PFSK-1 (cell line): ENCODE results near the gene EFHC2.

Experiments
- FOXP2 ChIP-seq: optimal IDR thresholded peaks from 2 replicates; pipeline ENCODE3; 2011; ENCODE audit warnings: borderline replicate concordance, control low read depth, inconsistent platforms; ENCODE audit not compliant: insufficient read depth; ENCODE audit errors: extremely low read length, extremely low read depth
- POLR2AphosphoS5 ChIP-seq: IDR thresholded peaks from 2 replicates; pipeline ENCODE4 v1.6.1; 2012; ENCODE audit warnings: low read depth, mild to moderate bottlenecking, control low read depth, low read length, moderate library complexity
- SIN3A ChIP-seq: IDR thresholded peaks from 2 replicates; pipeline ENCODE4 v1.6.1; 2012; ENCODE audit warnings: mild to moderate bottlenecking, low read length, moderate library complexity, borderline replicate concordance; ENCODE audit not compliant: insufficient read depth
- TAF1 ChIP-seq: IDR thresholded peaks from 2 replicates; pipeline ENCODE4 v1.6.1; 2012; ENCODE audit warnings: low read length, control low read depth, borderline replicate concordance; ENCODE audit not compliant: insufficient read depth
- TF ChIP-seq, protein P1 (sequence below), 2 experiments: IDR thresholded peaks; 2 replicates each; pipeline versions ENCODE4 v1.6.1 to v1.8.0; 2011 to 2012; ENCODE audit warnings: low read depth in 2 of 2, low read length in 2 of 2, control low read depth in 1 of 2, inconsistent platforms in 1 of 2, mild to moderate bottlenecking in 1 of 2, moderate library complexity in 1 of 2; ENCODE audit not compliant: insufficient read depth in 1 of 2

The EFHC2 gene

DNA sequence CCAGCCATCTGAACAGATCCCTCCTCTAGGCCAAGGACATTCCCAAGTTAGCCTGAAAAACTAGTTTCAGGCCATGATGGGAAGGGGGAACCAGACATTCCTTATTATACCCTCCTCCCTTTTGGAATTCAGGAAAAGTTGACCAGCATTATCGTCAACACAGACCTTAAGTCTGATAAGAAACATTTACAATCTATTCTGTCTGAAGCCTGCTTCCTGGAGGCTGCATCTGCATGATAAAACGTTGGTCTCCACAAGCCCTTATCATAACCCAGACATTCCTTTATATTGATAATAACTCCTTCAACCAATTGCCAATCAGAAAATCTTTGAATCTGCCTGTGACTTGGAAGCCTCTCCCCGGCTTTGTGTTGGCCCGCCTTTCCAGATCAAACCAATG, 44.3 kb downstream of the EFHC2 start:
- TF ChIP-seq TAF1 = no peak
- TF ChIP-seq, protein P1, sequence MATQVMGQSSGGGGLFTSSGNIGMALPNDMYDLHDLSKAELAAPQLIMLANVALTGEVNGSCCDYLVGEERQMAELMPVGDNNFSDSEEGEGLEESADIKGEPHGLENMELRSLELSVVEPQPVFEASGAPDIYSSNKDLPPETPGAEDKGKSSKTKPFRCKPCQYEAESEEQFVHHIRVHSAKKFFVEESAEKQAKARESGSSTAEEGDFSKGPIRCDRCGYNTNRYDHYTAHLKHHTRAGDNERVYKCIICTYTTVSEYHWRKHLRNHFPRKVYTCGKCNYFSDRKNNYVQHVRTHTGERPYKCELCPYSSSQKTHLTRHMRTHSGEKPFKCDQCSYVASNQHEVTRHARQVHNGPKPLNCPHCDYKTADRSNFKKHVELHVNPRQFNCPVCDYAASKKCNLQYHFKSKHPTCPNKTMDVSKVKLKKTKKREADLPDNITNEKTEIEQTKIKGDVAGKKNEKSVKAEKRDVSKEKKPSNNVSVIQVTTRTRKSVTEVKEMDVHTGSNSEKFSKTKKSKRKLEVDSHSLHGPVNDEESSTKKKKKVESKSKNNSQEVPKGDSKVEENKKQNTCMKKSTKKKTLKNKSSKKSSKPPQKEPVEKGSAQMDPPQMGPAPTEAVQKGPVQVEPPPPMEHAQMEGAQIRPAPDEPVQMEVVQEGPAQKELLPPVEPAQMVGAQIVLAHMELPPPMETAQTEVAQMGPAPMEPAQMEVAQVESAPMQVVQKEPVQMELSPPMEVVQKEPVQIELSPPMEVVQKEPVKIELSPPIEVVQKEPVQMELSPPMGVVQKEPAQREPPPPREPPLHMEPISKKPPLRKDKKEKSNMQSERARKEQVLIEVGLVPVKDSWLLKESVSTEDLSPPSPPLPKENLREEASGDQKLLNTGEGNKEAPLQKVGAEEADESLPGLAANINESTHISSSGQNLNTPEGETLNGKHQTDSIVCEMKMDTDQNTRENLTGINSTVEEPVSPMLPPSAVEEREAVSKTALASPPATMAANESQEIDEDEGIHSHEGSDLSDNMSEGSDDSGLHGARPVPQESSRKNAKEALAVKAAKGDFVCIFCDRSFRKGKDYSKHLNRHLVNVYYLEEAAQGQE (IDR thresholded peaks at IDR 0.05; ENCODE audit: insufficient read depth in 1 of 2, low read depth in 2 of 2, low read length in 2 of 2) = no peak

DNA sequence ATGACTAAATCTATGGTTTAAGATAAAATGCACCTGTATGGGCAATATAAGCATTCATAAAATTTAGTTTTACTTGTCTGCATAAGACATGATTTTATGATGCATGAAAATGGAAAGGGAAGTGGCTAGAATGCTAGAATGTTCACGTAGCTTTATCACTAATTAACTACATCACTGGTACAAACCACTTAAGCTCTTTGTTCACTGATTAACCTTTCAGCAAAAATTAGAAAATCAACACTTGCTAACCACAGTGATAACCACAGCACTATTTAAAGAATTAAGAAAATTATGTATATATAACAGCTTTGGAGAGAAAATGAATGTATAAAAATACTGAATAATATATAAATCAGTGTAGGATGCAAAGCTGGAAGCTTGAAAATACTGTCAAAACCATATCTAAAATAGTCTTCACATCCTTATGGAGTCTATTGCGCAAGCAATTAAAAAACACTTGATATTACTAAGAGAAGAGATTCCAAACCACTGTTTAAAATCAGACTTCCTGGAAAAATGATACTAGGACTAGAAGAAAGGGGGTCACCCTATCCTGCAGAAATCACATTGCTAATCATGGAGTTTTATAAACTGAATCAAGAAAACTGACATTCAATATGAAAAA, 51.9 kb downstream of the EFHC2 start:
- TF ChIP-seq FOXP2 = no peak
- TF ChIP-seq TAF1 = no peak
- TF ChIP-seq POLR2AphosphoS5 = no peak
- TF ChIP-seq, protein P1 (IDR thresholded peaks at IDR 0.05; ENCODE audit: insufficient read depth in 1 of 2, low read depth in 2 of 2, low read length in 2 of 2) = no peak
- no peak for TF ChIP-seq SIN3A

DNA sequence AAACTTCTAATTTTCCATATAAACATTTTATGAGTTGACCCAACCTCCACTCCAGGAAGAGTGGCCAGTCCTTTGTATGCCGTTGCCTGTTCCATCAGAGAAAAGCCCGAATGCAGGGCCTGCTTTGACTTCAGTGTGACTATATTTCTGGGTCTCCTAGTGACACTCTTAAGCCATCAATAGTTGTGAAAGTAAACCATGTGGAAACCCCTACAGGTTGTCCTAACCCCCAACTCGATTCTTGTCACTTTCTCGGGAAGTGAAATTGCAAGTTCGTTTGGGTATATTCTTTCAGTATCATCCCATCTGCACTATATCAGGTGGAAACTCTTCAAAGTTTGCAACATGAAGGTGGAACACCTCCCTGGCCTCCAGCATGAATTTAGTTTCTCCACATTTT, 52.8 kb downstream of the EFHC2 start:
- no peak for TF ChIP-seq SIN3A
- TF ChIP-seq, protein P1 (IDR thresholded peaks at IDR 0.05; ENCODE audit: insufficient read depth in 1 of 2, low read depth in 2 of 2, low read length in 2 of 2) = no peak
- no peak for TF ChIP-seq POLR2AphosphoS5
- no peak for TF ChIP-seq TAF1
- TF ChIP-seq FOXP2 = no peak

DNA sequence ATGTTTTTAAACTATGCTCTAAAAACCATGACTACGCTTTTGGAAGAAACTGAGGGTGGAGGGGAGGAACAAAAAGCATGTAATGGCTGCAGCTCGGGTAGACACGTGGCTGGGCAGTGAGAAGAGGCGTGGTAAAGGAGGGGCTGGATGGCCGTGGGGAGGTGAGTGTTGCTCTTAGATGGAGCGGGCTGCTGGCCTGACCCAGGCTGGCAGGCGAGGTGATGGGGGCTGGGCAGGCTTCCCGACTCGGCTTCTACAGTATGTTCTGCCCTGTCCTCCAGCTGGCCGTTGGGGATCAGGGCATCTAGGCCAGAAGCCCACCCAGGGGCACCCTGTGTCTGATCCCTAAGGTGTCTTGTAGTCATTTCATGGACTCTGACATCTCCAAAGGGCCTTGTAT, 60.7 kb downstream of the EFHC2 start:
- TF ChIP-seq POLR2AphosphoS5 (no peak), TAF1 (no peak), FOXP2 (no peak), SIN3A (no peak)
- TF ChIP-seq, protein P1 (IDR thresholded peaks at IDR 0.05; ENCODE audit: insufficient read depth in 1 of 2, low read depth in 2 of 2, low read length in 2 of 2) = no peak

DNA sequence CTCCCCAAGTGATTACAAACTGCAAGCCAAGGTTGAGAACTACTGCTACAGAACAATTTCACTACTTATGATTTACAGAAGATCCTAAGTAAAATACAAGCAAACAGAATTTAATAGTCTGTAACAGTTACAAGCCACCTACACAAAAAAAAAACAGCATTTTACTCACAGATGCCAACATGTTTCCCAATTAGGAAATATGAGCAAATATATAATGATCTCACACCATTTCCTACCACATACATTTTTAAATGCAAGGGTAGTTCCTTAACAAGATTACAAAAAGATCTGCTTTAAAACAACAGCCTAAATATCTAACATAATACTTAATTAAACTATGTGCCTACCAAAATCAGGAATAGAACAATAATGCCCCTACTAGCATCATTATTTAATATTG, 63.4 kb downstream of the EFHC2 start:
- no peak for TF ChIP-seq SIN3A
- TF ChIP-seq FOXP2 = no peak
- TF ChIP-seq POLR2AphosphoS5 = no peak
- TF ChIP-seq TAF1 = no peak
